Lower leg skin (tissue), 4 donors: ENCODE measurements around the gene TGM5. TPM values are rescaled to one million over a fixed set of nuclear protein-coding genes. Genes with fewer than 3 reads are reported as not detected.

Experiments
- DNase-seq, 2 donors: peaks; one replicate each; pipeline ENCODE4 v3.0.0-alpha.2; 2019; ENCODE audit warnings: low spot score in 2 of 2
- H3K4me3 ChIP-seq: fragments of 200-600 bp; sonication (generic); 2 replicates; pipeline ENCODE4 v1.5.1; 2017; ENCODE audit warnings: mild to moderate bottlenecking, low read depth; ENCODE audit not compliant: poor library complexity, severe bottlenecking
- POLR2A ChIP-seq, 2 donors: fragments of 450-650 bp; IDR thresholded peaks; one replicate each; pipeline ENCODE4 v1.6.1; 2016 to 2017; ENCODE audit warnings: antibody characterized with exemption in 2 of 2, mild to moderate bottlenecking in 1 of 2, moderate library complexity in 1 of 2
- WGBS, 2 donors: methylation state at CpG; one replicate each; pipeline ENCODE4 v1.1.5; 2018; 5-methylcytosine and 5-hydroxymethylcytosine counted together
- intact Hi-C: fragments of 100-400 bp; cut with DNase I; formaldehyde crosslinking; loops from one replicate; pipeline ENCODE4 v1.15.0; 2023; ENCODE audit warnings: low total_unique reads
- total RNA-seq, 4 donors: library from RNA; depleted of rRNA; stranded (reverse); fragments of >200 nt; gene quantifications; one replicate each; pipeline ENCODE4 v1.1.0, GENCODE V29; 2016
- TF ChIP-seq, protein P1 (sequence below), 3 donors: fragments of 450-650 bp; IDR thresholded peaks; one replicate each; pipeline ENCODE4 v1.5.1; 2016; ENCODE audit warnings: antibody characterized with exemption in 3 of 3, mild to moderate bottlenecking in 3 of 3, moderate library complexity in 2 of 3

Gene TGM5
- total RNA-seq, 4 donors from 2014 or later = 72.5 to 121 (median 105) TPM

DNA sequence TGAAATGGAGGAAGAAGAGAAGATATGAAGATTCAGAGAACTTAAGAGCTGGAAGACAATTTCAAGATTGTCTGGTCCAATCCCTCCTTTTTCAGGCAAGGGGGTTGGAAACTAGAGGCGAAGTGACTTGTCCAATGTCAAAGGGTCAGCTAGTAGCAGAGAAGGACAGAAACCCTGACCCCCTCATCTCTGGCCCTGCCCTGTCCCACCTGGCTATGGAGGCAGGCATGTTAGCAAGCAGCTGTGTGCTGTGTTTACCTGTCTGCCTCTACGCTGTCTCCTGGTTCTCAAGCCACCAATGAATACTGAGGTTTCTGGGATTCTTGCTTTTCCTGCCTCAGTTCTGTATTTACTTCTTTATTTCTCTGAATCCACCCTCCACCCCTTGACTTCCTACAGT, 342 bp downstream of the TGM5 start:
- no peak overlapping the region for H3K4me3 ChIP-seq
- TF ChIP-seq POLR2A (IDR thresholded peaks at IDR 0.05) = no peak
- TF ChIP-seq, protein P1, sequence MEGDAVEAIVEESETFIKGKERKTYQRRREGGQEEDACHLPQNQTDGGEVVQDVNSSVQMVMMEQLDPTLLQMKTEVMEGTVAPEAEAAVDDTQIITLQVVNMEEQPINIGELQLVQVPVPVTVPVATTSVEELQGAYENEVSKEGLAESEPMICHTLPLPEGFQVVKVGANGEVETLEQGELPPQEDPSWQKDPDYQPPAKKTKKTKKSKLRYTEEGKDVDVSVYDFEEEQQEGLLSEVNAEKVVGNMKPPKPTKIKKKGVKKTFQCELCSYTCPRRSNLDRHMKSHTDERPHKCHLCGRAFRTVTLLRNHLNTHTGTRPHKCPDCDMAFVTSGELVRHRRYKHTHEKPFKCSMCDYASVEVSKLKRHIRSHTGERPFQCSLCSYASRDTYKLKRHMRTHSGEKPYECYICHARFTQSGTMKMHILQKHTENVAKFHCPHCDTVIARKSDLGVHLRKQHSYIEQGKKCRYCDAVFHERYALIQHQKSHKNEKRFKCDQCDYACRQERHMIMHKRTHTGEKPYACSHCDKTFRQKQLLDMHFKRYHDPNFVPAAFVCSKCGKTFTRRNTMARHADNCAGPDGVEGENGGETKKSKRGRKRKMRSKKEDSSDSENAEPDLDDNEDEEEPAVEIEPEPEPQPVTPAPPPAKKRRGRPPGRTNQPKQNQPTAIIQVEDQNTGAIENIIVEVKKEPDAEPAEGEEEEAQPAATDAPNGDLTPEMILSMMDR (IDR thresholded peaks at IDR 0.05) = no peak
- WGBS, 2 donors = 81 to 82% methylated on average over 2 of the region's 2 CpGs
- peak in 1 of 2 donors; percentile 69 for DNase-seq
- intact Hi-C loops = no loop called here

DNA sequence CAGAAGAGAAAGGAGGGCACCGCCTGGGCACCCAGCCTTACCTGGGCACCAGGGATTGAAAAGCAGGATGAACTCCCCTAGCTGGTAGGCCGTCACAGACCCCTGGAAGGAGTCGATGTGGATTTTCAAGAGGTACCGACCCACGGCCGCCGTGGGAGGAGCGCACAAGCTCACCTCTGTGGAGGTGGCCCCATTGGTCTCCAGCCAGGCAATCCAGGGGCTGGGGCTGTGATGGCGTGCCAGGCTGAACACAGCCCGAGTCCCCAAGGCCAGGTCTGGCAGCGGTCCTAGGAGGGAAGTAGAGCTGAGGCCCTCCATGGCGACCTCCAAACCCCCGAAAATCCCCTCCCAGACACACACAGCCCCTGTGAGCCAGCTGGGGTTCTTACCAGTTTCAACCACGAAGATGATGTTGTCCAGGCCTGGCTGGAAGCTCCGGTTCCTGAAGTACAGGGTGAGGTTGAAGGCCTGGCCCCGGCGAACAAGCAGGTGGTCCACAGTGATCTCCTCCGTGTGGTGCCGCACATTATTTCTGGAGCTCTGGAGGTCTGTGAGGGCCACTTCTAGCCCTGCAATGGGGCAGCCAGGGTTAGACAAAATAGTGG, 6.6 kb downstream of the TGM5 start:
- TF ChIP-seq, protein P1 (IDR thresholded peaks at IDR 0.05) = no peak
- DNase-seq = peak in 1 of 2 donors; percentile 80
- WGBS, 2 donors = 87 to 90% methylated on average over 19 of the region's 19 CpGs
- intact Hi-C loops = no loop called here
- H3K4me3 ChIP-seq = no peak overlapping the region

DNA sequence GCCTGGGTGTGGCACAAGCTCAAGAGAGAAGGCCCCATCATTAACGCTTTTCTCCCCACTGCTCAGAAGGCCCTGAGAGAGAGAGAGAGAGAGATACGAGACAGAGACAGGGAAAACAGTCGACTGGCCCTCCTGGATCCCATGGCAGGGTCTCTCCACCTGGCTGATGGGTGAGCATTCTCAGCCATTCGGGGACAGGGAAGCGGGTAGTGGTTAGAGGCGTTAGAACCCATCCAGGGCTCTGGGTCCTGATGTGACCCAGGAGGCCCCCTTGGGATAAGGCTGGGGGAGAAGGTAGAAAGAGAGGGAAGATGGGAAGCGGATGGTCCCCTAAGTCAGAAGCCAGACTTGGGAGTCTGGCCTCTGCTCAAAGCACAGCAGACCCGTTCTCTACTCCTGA, 7.9 kb downstream of the TGM5 start:
- TF ChIP-seq, protein P1 (IDR thresholded peaks at IDR 0.05) = no peak
- TF ChIP-seq POLR2A (IDR thresholded peaks at IDR 0.05) = no peak
- intact Hi-C loops = no loop called here
- whole genome bisulfite sequencing, 2 donors = 86 to 92% methylated on average over 8 of the region's 8 CpGs
- no peak overlapping the region for H3K4me3 ChIP-seq
- DNase-seq = peak in 1 of 2 donors; percentile 67

DNA sequence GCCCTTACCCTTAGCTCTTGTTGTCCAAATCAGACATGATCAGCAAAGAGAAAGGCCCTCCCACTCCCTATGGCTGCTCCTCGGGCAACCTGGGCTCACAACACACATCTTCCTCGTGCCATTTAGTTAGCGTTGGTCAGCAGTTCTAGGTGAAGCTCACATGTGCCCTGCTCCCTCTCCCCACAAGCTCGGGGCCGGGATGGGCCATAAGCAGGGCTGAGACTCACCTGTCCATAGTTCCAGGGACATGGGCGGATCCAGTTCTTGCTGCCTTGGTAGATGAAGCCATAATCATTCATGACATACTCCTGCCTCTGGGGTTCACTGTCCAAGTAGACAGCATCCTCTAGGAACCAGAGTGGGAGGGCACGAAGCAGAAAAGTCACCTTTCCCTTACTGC, 10.4 kb downstream of the TGM5 start:
- 84 to 93% methylated on average over 7 of the region's 7 CpGs for WGBS, 2 donors
- peak in 1 of 2 donors; percentile 74 for DNase-seq
- TF ChIP-seq POLR2A (IDR thresholded peaks at IDR 0.05) = no peak
- TF ChIP-seq, protein P1 (IDR thresholded peaks at IDR 0.05) = no peak
- intact Hi-C loops = no loop called here
- H3K4me3 ChIP-seq = no peak overlapping the region

DNA sequence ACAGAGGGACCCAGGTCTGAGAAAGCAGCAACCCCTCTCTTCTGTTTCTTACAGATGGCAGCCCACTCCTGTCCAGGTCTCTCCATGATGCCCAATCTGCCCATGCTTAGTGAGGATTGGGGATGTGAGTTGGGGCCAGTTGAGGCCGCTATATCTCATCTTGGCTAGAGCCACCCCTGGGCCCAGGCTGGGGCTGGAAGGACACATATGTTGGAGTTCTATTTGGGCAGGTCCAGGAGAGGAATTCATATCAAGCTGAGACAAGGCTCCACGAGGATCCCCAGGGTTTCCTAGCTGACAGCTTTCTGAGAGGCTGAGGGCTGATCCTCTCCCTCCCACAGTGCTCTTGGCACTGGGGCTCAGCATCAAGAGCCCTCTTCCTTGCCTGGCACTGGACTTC, 11.4 kb downstream of the TGM5 start:
- DNase-seq = peak in 1 of 2 donors; percentile 77
- TF ChIP-seq, protein P1 (IDR thresholded peaks at IDR 0.05) = no peak
- no peak for TF ChIP-seq POLR2A (IDR thresholded peaks at IDR 0.05)
- whole genome bisulfite sequencing, 2 donors = 77 to 78% methylated on average over 2 of the region's 2 CpGs
- H3K4me3 ChIP-seq = no peak overlapping the region
- intact Hi-C loops = no loop called here
